NCI-H1436 treated with DMSO at 0.1 percent for 48 hours (cell line): ENCODE data around the gene ARHGAP9.
"Not testable (repeated sequence)": the region's sequence is repeated elsewhere in the genome, so short reads cannot be mapped to it uniquely, and the experiment has no call there.

ENCODE experiments used
- DNase-seq: peaks from one replicate; lab custom pipeline; 2025; lab: John Stamatoyannopoulos, UW

The ARHGAP9 gene

GRCh38 chr12:57517187-57517586 is 37.5 kb upstream of the ARHGAP9 start:
- no peak for DNase-seq

DNA sequence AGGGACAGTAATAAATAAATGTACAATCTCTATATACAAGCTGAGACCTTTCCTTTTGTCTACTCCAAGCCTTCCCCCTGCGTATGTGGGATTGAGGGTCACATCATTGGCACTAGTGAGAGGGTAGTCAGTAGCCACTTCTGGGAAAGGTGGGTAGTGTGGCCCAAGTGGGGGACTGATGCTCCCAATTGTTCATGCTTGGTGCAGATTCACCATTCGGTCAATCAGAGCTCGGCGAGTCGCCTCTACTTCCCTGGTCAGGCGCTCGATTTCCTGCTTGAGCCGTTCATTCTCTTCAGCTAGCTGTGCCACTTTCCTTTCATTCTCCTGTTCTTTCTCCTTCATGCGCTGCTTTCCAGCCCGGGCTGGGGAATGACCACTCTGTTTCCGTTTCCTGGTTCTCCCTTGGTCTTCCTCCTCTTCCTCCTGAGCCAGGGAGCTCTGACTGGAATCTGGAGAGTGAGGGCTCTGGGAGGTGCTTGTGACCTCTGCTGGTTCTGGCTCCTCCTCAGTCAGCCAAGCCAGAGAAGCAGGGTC is 37.0 kb upstream of the ARHGAP9 start:
- DNase-seq = no peak

DNA sequence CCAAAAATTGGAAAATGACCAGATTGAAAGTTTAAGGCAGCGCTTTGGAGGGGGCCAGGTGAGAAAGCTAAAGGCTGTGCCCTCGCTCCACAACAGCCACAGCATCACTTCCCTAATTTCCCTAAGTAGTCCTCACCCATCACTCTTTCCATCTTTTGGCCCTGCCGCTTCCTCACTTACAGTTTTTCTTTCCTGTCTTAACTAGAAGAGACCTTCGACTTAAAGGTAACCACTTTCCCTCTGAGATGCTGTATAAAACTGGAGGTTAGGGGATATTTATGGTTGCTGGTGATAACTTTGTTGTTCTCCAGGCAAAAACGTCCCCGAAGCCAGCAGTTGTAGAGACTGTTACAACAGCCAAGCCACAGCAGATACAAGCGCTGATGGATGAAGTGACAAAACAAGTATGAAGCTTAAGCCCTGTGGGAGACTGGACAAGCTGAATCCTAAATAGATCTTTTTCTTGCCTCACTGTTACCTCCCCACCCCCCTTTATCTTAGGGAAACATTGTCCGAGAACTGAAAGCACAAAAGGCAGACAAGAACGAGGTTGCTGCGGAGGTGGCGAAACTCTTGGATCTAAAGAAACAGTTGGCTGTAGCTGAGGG is 36.4 kb upstream of the ARHGAP9 start:
- DNase-seq = no peak

DNA sequence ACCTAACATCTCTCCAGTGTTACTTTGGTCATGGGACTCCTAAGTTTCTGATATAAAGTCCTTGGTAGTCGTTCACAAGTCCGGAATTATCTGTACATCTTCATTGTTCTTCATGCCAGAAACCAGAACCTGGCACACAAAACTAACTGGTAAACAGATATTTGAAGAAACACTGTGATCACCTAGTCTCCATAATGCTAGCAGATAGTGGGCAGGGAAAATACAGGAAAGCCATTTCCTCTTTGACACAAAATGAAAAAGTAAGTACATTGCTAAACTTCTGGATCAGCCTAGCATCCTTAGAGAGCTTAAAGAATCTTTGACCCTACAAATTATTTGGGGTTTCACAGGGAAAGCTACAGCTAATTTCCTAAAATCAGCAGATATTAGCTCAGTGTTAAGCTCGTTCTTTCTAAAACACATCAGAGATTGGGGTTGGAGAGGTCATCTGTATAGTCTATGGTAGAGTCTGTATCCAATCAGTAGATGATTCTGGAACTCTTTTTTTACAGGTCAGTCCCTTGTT is 35.8 kb upstream of the ARHGAP9 start:
- DNase-seq = no peak

GRCh38 chr12:57514720-57515407 is 35.2 kb upstream of the ARHGAP9 start:
- no peak for DNase-seq

DNA sequence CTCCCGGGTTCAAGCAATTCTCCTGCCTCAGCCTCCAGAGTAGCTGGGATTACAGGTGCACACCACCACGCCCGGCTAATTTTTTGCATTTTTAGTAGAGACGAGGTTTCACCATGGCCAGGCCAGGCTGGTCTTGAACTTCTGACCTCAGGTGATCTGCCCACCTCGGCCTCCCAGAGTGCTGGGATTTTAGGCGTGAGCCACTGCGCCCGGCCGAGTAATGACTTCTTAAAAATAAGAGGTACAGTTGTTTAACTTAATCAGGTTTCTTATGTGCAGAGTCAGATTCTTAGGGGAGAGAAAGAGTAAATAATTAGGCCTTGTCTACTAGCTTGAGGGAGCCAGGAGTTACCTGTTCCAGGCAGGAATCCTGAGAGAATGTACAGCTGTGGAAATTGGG is 34.6 kb upstream of the ARHGAP9 start:
- DNase-seq = not testable (repeated sequence)

- not testable (repeated sequence) for DNase-seq
Measured at GRCh38 chr12:57513677-57514076, 34.0 kb upstream of the ARHGAP9 start.

- no peak for DNase-seq
Measured at GRCh38 chr12:57513266-57513665, 33.6 kb upstream of the ARHGAP9 start.

DNA sequence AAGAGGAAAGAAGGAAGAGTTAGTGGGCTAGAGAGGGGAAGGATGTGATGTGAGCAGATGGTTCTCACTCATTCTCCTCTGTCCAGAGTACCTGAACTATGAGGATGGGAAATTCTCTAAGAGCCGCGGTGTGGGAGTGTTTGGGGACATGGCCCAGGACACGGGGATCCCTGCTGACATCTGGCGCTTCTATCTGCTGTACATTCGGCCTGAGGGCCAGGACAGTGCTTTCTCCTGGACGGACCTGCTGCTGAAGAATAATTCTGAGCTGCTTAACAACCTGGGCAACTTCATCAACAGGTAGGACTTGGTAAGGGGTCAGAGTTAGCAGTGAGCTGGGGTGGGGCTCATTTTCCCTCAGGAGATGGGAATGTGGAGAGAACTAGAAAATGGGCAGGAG is 33.0 kb upstream of the ARHGAP9 start:
- no peak for DNase-seq

DNA sequence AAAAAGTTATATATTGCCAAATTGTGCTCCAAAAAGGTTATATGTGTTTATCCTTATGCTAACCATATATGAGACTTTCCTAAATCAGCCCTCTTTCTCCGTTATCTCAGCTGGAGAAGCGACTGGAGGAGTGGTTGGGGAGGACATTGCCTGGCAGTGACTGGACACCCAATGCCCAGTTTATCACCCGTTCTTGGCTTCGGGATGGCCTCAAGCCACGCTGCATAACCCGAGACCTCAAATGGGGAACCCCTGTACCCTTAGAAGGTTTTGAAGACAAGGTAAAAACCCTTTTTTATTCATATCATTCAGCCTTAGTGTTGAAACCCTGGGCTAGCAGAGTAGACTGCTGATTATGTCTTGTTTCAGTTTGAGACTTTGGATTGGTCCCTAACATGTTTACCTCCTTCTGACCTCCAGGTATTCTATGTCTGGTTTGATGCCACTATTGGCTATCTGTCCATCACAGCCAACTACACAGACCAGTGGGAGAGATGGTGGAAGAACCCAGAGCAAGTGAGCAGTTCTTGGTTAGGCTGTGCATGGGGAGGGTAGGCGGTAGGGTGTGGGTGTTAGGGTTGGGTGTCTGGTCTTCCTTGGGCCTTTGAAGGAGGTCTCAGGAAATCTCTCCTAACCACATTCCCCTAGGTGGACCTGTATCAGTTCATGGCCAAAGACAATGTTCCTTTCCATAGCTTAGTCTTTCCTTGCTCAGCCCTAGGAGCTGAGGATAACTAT is 32.1 kb upstream of the ARHGAP9 start:
- no peak for DNase-seq

DNA sequence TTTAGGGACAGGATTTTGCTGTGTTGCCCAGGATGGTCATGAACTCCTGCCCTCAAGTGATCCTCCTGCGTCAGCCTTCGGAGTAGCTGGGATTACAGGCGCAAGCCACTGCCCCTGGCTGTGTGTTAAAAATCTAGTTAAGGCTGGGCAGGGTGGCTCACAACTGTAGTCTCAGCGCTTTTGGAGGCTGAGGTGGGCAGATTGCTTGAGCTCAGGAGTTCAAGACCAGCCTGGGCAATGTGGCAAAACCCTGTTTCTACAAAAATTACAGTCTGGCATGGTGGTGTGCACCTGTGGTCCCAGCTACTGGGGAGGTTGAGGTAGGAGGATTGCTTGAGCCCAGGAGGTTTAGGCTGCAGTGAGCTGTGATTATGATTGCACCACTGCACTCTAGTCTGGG is 31.5 kb upstream of the ARHGAP9 start:
- no peak for DNase-seq

GRCh38 chr12:57507796-57508195 is 28.1 kb upstream of the ARHGAP9 start:
- not testable (repeated sequence) for DNase-seq

DNA sequence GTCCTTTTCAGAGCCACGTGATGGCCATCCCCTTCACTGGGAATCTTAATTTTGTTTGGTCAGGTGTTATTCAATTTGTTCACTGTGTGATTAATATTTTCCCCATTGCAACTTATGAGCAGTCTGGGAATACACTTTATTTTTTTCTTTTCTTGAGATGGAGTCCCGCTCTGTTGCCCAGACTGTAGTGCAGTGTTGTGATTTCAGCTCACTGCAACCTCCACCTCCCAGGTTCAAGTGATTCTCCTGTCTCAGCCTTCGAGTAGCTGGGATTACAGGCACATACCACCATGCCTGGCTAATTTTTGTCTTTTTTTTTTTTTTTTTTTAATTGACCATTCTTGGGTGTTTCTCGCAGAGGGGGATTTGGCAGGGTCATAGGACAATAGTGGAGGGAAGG is 26.9 kb upstream of the ARHGAP9 start:
- DNase-seq = not testable (repeated sequence)

- not testable (repeated sequence) for DNase-seq
Measured at GRCh38 chr12:57502311-57502969, 22.8 kb upstream of the ARHGAP9 start.

- no peak for DNase-seq
Measured at GRCh38 chr12:57500213-57500612, 20.5 kb upstream of the ARHGAP9 start.

- no peak for DNase-seq
Measured at GRCh38 chr12:57498571-57498970, 18.9 kb upstream of the ARHGAP9 start.

GRCh38 chr12:57498132-57498502 is 18.5 kb upstream of the ARHGAP9 start:
- no peak for DNase-seq

DNA sequence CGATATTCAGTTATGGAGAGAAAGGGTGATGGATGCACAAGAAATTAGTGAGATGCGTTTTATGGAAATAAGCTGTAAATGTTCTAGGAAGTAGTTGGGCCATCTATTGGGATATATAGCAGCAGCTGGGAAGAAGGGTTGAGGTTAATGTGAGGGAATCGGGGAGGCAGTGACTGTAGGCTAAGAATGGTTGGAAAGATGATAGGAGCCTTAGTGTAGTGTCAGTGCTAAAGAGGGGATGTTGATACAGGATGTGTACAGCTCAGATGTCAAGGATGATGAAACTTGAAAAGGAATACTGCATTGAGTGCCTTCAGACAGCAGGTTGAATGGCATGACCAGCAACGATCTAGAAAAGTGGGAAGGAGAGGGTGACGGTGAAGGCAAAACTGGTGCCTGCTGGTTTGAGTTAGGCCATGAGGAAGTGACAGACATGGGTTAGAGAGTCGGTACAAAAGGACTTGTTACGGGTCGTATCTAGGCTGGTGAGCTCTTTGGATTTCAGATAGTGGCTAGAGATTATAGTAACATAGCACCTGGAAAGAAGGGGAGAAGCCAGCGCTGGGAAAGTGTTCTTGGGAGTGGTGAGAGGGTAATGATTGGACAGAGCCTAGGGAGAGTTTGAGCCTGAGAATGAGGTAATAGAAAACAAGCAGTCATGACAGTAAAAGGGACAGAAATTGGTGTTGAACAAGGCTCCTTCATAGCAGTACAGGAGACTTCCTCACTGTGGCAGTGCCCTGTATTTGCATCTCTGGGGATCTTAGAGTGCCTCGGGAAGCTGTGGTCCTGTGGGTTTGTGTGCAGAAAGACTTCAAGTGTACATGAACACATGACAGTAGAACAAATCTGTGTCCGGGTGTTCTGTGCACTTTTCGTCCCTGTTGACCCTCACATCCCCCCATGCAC is 17.8 kb upstream of the ARHGAP9 start:
- DNase-seq = no peak

- DNase-seq = no peak
Measured at GRCh38 chr12:57496822-57497221, 17.2 kb upstream of the ARHGAP9 start.

GRCh38 chr12:57495051-57495701 is 15.5 kb upstream of the ARHGAP9 start:
- not testable (repeated sequence) for DNase-seq
